ENCODE results near the gene FAM184B.
A peak's percentile ranks its signal among the peaks of the same experiment; 100 is the strongest.

FAM184B gene

DNA sequence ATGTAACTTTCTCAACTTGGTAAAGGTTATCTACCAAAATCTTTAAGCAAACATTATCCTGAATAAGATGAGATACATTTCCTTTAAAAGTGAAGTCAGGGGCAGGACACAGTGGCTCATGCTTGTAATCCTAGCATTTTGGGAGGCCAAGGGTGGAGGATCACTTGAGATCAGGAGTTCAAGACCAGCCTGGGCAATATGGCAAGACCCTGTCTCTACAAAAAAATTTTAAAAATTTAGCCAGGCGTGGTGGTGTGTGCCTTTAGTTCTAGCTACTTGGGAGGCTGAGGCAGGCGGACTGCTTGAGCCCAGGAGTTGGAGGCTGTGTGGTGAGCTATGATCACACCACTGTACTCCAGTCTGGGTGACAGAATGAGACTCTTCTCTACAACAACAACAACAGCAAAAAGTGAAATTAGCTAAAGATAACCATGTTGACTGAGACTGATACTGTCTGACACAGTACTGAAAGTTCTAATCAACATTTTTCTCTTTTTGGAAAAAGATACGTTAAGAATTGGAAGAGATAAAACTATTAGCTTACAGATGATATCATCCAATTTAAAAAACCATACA lies 24.2 kb upstream of the FAM184B start:
- DNase-seq (ENCODE audit: low spot score in 2 of 2) = no peak
- peaks cover 60% of the 10 kb centered on the region for H3K4me1 Mint-ChIP-seq
- H3K27ac Mint-ChIP-seq (ENCODE audit: low read depth) = peak overlapping the region; percentile 78
- H3K36me3 Mint-ChIP-seq (ENCODE audit: insufficient read depth) = peaks cover 43% of the 10 kb centered on the region
- no peaks in the 10 kb centered on the region for H3K27me3 Mint-ChIP-seq
- no peak overlapping the region for H3K4me3 Mint-ChIP-seq
- H3K9me3 Mint-ChIP-seq = no peaks in the 10 kb centered on the region
- no peak for ATAC-seq (replicated peaks; ENCODE audit: extremely low read depth, poor library complexity, severe bottlenecking)

GRCh38 chr4:17797808-17798207 lies 16.4 kb upstream of the FAM184B start:
- DNase-seq (ENCODE audit: low spot score in 2 of 2) (no peak), ATAC-seq (replicated peaks; ENCODE audit: extremely low read depth, poor library complexity, severe bottlenecking) (no peak)
- H3K27ac Mint-ChIP-seq (ENCODE audit: low read depth) = peak overlapping the region; percentile 62

GRCh38 chr4:17794730-17795129 lies 13.3 kb upstream of the FAM184B start:
- no peak overlapping the region for H3K4me3 Mint-ChIP-seq
- H3K27me3 Mint-ChIP-seq = no peaks in the 10 kb centered on the region
- no peak overlapping the region for H3K27ac Mint-ChIP-seq (ENCODE audit: low read depth)
- H3K36me3 Mint-ChIP-seq (ENCODE audit: insufficient read depth) = peaks cover 13% of the 10 kb centered on the region
- no peaks in the 10 kb centered on the region for H3K9me3 Mint-ChIP-seq
- DNase-seq (ENCODE audit: low spot score in 2 of 2) = no peak
- no peaks in the 10 kb centered on the region for H3K4me1 Mint-ChIP-seq
- no peak for ATAC-seq (replicated peaks; ENCODE audit: extremely low read depth, poor library complexity, severe bottlenecking)

More at GRCh38 chr4:17797808-17798207, 16.4 kb upstream of the FAM184B start:
- Mint-ChIP-seq H3K27me3 (no peaks in the 10 kb centered on the region), H3K4me3 (no peak overlapping the region), H3K9me3 (no peaks in the 10 kb centered on the region), H3K36me3 (ENCODE audit: insufficient read depth) (peaks cover 23% of the 10 kb centered on the region), H3K4me1 (peaks cover 8% of the 10 kb centered on the region)

- ATAC-seq (replicated peaks; ENCODE audit: extremely low read depth, poor library complexity, severe bottlenecking) (no peak), DNase-seq (ENCODE audit: low spot score in 2 of 2) (no peak)
- H3K27me3 Mint-ChIP-seq = no peaks in the 10 kb centered on the region
- H3K4me3 Mint-ChIP-seq = no peak overlapping the region
- H3K9me3 Mint-ChIP-seq = no peaks in the 10 kb centered on the region
- peaks cover 6% of the 10 kb centered on the region for H3K36me3 Mint-ChIP-seq (ENCODE audit: insufficient read depth)
- H3K27ac Mint-ChIP-seq (ENCODE audit: low read depth) = no peak overlapping the region
- no peaks in the 10 kb centered on the region for H3K4me1 Mint-ChIP-seq
Measured at GRCh38 chr4:17788956-17789355, 7.5 kb upstream of the FAM184B start.

DNA sequence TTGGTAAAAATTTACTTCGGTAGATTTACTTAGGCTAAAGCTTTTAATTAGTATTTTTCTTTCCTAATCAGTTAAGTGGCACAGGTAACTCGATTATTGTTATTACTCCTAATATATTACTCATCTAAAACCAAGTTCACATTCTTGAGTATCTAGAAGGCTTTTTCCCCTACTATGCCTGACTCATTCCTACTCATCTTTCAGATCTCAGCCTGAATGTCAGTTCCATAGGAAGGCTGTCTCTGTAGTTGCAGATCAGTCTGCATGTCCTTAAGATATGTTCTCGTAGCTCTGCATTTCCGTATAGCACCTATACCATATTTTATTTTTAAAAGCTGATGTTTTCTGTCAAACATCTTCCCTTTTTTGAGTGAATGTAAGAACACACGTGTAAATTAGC lies 5.9 kb upstream of the FAM184B start:
- ATAC-seq (replicated peaks; ENCODE audit: extremely low read depth, poor library complexity, severe bottlenecking) (no peak), DNase-seq (ENCODE audit: low spot score in 2 of 2) (no peak)
- Mint-ChIP-seq H3K27me3 (peaks cover 4% of the 10 kb centered on the region), H3K9me3 (no peaks in the 10 kb centered on the region), H3K36me3 (ENCODE audit: insufficient read depth) (peaks cover 4% of the 10 kb centered on the region), H3K4me1 (no peaks in the 10 kb centered on the region), H3K4me3 (no peak overlapping the region), H3K27ac (ENCODE audit: low read depth) (no peak overlapping the region)

GRCh38 chr4:17786567-17786966 lies 5.1 kb upstream of the FAM184B start:
- H3K4me3 Mint-ChIP-seq = no peak overlapping the region
- peak; percentile 24 for ATAC-seq (replicated peaks; ENCODE audit: extremely low read depth, poor library complexity, severe bottlenecking)

DNA sequence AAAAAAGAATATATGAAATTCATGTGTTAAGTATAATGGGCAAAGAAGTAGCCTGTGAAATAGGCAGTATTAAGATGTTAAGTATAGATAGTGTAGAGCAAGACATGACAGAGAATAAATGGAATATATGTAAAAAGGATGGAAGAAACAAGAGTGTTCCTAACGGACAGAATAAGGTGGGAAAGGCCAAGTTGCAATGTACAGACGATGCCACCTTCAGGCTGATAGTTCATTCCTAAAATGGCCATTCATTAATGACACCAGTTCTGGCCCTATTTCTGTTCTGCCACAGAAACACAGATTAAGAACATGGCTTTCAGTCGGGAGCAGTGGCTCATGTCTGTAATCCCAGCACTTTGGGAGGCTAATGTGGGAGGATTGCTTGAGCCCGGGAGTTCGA lies 4.4 kb upstream of the FAM184B start:
- no peak overlapping the region for H3K27ac Mint-ChIP-seq (ENCODE audit: low read depth)
- no peaks in the 10 kb centered on the region for H3K36me3 Mint-ChIP-seq (ENCODE audit: insufficient read depth)
- H3K9me3 Mint-ChIP-seq = no peaks in the 10 kb centered on the region
- no peak for ATAC-seq (replicated peaks; ENCODE audit: extremely low read depth, poor library complexity, severe bottlenecking)
- no peak for DNase-seq (ENCODE audit: low spot score in 2 of 2)
- peaks cover 19% of the 10 kb centered on the region for H3K27me3 Mint-ChIP-seq
- H3K4me3 Mint-ChIP-seq = no peak overlapping the region
- H3K4me1 Mint-ChIP-seq = no peaks in the 10 kb centered on the region

More at GRCh38 chr4:17786567-17786966, 5.1 kb upstream of the FAM184B start:
- peaks cover 12% of the 10 kb centered on the region for H3K27me3 Mint-ChIP-seq
- no peaks in the 10 kb centered on the region for H3K4me1 Mint-ChIP-seq
- H3K36me3 Mint-ChIP-seq (ENCODE audit: insufficient read depth) = peaks cover 2% of the 10 kb centered on the region
- DNase-seq (ENCODE audit: low spot score in 2 of 2) = no peak
- H3K9me3 Mint-ChIP-seq = no peaks in the 10 kb centered on the region
- no peak overlapping the region for H3K27ac Mint-ChIP-seq (ENCODE audit: low read depth)

- Mint-ChIP-seq H3K27me3 (peaks cover 60% of the 10 kb centered on the region), H3K9me3 (no peaks in the 10 kb centered on the region), H3K4me3 (no peak overlapping the region), H3K27ac (ENCODE audit: low read depth) (no peak overlapping the region), H3K4me1 (no peaks in the 10 kb centered on the region), H3K36me3 (ENCODE audit: insufficient read depth) (no peaks in the 10 kb centered on the region)
- ATAC-seq (replicated peaks; ENCODE audit: extremely low read depth, poor library complexity, severe bottlenecking) (no peak), DNase-seq (ENCODE audit: low spot score in 2 of 2) (no peak)
Measured at GRCh38 chr4:17780501-17781299, 721 bp downstream of the FAM184B start.

- H3K36me3 Mint-ChIP-seq (ENCODE audit: insufficient read depth) = no peaks in the 10 kb centered on the region
- no peaks in the 10 kb centered on the region for H3K9me3 Mint-ChIP-seq
- no peak overlapping the region for H3K4me3 Mint-ChIP-seq
- H3K4me1 Mint-ChIP-seq = no peaks in the 10 kb centered on the region
- no peak for DNase-seq (ENCODE audit: low spot score in 2 of 2)
- peaks cover 60% of the 10 kb centered on the region for H3K27me3 Mint-ChIP-seq
- no peak overlapping the region for H3K27ac Mint-ChIP-seq (ENCODE audit: low read depth)
- ATAC-seq (replicated peaks; ENCODE audit: extremely low read depth, poor library complexity, severe bottlenecking) = no peak
Measured at GRCh38 chr4:17778431-17778830, 3.0 kb downstream of the FAM184B start.

DNA sequence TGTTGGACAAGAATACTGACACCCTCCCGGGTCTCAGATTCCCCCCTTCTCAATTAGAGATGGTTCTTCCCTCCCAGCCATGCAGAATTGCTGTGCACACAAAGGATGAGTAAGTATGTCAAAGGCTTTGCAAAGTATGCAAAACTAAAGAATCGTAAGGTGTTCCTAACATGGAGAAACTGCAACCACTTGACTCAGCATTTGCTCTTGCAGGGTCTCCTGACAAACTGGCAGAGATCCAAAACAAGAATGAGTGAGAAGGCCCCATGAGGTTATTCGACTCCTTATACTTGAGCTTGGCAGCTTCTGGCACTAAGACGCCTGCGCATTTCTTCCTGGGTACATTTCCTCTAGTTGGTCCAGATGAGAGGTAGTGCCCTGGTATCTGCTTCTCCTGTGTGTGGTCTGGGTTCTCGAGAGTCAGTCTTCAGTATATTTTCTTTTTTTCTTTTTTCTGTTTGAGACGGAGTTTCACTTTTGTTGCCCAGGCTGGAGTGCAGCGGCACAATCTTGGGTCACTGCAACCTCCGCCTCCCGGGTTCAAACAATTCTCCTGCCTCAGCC lies 8.2 kb downstream of the FAM184B start:
- no peaks in the 10 kb centered on the region for H3K36me3 Mint-ChIP-seq (ENCODE audit: insufficient read depth)
- no peak overlapping the region for H3K4me3 Mint-ChIP-seq
- H3K27me3 Mint-ChIP-seq = peaks cover 38% of the 10 kb centered on the region
- no peaks in the 10 kb centered on the region for H3K4me1 Mint-ChIP-seq
- DNase-seq (ENCODE audit: low spot score in 2 of 2) = no peak
- no peak overlapping the region for H3K27ac Mint-ChIP-seq (ENCODE audit: low read depth)
- ATAC-seq (replicated peaks; ENCODE audit: extremely low read depth, poor library complexity, severe bottlenecking) = no peak
- H3K9me3 Mint-ChIP-seq = no peaks in the 10 kb centered on the region

GRCh38 chr4:17771284-17771908 lies 10.0 kb downstream of the FAM184B start:
- Mint-ChIP-seq H3K9me3 (no peaks in the 10 kb centered on the region), H3K4me1 (no peaks in the 10 kb centered on the region), H3K27me3 (peaks cover 28% of the 10 kb centered on the region), H3K4me3 (no peak overlapping the region), H3K27ac (ENCODE audit: low read depth) (no peak overlapping the region), H3K36me3 (ENCODE audit: insufficient read depth) (no peaks in the 10 kb centered on the region)
- ATAC-seq (replicated peaks; ENCODE audit: extremely low read depth, poor library complexity, severe bottlenecking) = no peak
- no peak for DNase-seq (ENCODE audit: low spot score in 2 of 2)

DNA sequence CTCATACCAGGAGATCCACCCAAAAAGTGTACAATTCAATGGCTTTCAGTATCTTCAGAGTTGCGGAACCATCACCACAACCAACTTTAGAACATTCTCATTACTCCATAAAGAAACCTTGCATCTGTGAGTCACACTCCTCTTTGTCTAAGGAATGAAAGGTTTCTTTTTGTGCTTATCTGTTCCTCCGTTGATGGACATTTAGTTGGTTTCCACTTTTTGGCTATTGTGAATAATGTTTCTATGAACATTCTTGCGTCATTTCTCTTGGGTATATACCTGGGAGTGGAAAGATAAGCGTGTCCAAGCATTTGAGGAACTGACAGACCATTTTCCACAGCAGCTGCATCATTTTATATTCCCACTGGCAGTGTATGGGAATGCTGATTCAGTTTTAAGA lies 10.6 kb downstream of the FAM184B start:
- Mint-ChIP-seq H3K36me3 (ENCODE audit: insufficient read depth) (no peaks in the 10 kb centered on the region), H3K27ac (ENCODE audit: low read depth) (no peak overlapping the region), H3K27me3 (peaks cover 24% of the 10 kb centered on the region), H3K9me3 (no peaks in the 10 kb centered on the region), H3K4me1 (no peaks in the 10 kb centered on the region), H3K4me3 (no peak overlapping the region)
- no peak for ATAC-seq (replicated peaks; ENCODE audit: extremely low read depth, poor library complexity, severe bottlenecking)
- DNase-seq (ENCODE audit: low spot score in 2 of 2) = no peak

Measured in central memory CD8-positive, alpha-beta T cell (primary cell).